Fibroblast of the aortic adventitia (primary cell): Measurements from ENCODE around the gene RNF207. TPM values are rescaled to one million over a fixed set of nuclear protein-coding genes. Genes with fewer than 3 reads are reported as not detected.

Experiments
- DNase-seq: peaks from one replicate; pipeline ENCODE4 v3.0.0-alpha.2; 2010; ENCODE audit warnings: low read depth
- H3K4me3 ChIP-seq: 2 replicates; pipeline ENCODE4 v1.5.1; 2011; ENCODE audit warnings: low read depth, mild to moderate bottlenecking, control low read depth, low read length, moderate library complexity
- total RNA-seq: library from RNA; depleted of rRNA; stranded (reverse); fragments of >200 nt; gene quantifications from 2 replicates; pipeline ENCODE4 v1.2.3, GENCODE V29; 2012; ENCODE audit warnings: low replicate concordance
- TF ChIP-seq, protein P1 (sequence below): IDR thresholded peaks from 2 replicates; pipeline ENCODE4 v1.5.1; 2011; ENCODE audit warnings: mild to moderate bottlenecking, low read length, control low read depth, inconsistent platforms; ENCODE audit not compliant: insufficient read depth

RNF207 gene
- total RNA-seq, 1 donor: 7.8 TPM

GRCh38 chr1:6163191-6163972 is 42.5 kb upstream of the RNF207 start:
- no peak overlapping the region for H3K4me3 ChIP-seq
- TF ChIP-seq, protein P1, sequence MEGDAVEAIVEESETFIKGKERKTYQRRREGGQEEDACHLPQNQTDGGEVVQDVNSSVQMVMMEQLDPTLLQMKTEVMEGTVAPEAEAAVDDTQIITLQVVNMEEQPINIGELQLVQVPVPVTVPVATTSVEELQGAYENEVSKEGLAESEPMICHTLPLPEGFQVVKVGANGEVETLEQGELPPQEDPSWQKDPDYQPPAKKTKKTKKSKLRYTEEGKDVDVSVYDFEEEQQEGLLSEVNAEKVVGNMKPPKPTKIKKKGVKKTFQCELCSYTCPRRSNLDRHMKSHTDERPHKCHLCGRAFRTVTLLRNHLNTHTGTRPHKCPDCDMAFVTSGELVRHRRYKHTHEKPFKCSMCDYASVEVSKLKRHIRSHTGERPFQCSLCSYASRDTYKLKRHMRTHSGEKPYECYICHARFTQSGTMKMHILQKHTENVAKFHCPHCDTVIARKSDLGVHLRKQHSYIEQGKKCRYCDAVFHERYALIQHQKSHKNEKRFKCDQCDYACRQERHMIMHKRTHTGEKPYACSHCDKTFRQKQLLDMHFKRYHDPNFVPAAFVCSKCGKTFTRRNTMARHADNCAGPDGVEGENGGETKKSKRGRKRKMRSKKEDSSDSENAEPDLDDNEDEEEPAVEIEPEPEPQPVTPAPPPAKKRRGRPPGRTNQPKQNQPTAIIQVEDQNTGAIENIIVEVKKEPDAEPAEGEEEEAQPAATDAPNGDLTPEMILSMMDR: no peak
- no peak for DNase-seq

DNA sequence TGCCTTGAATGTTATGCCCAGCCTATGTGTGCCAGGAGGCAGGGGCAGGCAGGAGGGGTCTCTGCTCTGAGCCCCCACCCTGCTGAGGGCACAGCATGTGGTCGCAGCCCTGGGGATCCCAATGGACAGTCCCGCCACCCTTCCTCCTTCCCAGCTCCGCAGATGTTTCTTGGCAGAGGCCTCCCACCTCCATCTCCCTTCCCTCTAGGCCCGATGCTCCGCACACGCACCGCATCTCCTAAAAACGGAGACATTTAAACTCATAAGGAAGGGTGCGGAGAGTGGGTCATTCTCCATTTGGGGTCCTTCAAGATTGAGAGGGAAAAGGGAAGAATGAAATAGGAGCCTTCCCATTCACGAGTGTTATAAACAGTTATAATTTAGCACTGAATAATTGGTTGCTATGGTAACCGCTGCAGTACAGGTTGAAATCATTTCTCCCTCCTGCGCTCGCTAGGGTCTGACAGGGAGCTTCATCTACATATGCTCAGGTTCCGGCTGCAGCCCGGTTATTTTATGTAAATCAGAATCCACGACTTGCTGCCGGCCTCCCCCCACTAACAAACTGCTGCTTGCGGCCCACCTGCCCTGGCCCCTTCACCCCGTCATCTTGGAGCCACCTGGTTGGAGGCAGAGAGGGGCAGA is 41.8 kb upstream of the RNF207 start:
- TF ChIP-seq, protein P1: no peak
- DNase-seq: no peak
- no peak overlapping the region for H3K4me3 ChIP-seq

DNA sequence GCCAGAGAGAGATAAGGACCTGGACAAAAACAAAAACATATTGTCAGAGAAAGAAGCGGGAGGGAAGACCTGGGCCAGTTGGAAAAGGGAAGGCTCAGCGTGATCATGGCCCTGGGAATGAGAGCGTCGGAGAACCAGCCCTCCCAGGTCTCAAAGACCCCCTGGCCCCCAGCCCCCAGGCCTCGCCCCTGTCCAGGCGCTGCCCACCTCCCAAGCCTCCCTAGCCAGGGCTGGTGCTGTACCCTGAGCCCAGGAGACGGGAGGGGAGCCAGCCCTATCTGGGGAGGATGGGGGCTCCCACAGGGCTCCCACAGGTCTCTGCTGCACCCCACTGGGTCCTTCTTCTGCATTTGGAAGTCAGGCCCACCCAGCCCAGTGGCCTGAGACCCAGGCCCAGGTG is 40.9 kb upstream of the RNF207 start:
- no peak for DNase-seq
- H3K4me3 ChIP-seq: no peak overlapping the region
- TF ChIP-seq, protein P1: no peak

DNA sequence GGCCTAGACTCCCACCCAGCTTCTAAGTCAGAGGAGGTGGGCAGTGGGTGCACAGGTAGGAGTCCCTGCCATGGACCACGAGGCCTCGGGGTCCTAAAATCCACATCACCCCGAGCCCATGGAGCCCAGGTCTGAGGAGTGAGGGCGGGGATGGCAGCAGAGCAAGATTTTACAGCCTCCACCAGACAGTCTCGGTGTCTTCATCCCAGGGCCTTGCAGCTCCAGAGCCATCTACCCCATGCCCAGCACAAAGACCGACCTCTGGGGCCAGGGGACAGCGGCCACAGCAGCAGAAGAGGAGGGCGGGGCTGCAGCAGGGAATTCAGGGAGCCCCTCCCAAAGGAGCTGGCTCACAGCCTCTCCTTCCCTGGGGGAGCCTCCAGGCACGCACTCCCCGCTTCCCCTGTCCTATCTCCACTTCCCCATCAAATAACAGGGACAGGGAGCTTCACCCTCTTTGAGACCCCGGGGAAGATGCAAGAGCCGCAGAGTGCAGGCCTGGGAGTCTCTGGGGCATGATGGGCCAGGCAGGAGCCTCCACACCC is 40.4 kb upstream of the RNF207 start:
- DNase-seq: no peak
- TF ChIP-seq, protein P1: no peak
- H3K4me3 ChIP-seq: no peak overlapping the region

- DNase-seq: no peak
- TF ChIP-seq, protein P1: no peak
- H3K4me3 ChIP-seq: no peak overlapping the region
Measured at GRCh38 chr1:6166221-6166620, 39.7 kb upstream of the RNF207 start.

GRCh38 chr1:6166655-6167390 is 39.1 kb upstream of the RNF207 start:
- no peak for DNase-seq
- TF ChIP-seq, protein P1: no peak
- H3K4me3 ChIP-seq: no peak overlapping the region
